Fibroblast of skin of right biceps (primary cell): ENCODE data around the gene PASK.
"Not testable (repeated sequence)": the region's sequence is repeated elsewhere in the genome, so short reads cannot be mapped to it uniquely, and the experiment has no call there.

Experiments used
- DNase-seq: peaks from one replicate; pipeline ENCODE4 v3.0.0-alpha.2; 2013

Gene PASK

GRCh38 chr2:241148891-241149674, at the start of gene PASK:
Gene PASK (minus strand): TSS chr2:241149472. CDS start chr2:241143032, 6,440 bp downstream.
- DNase-seq: peak; percentile 92

- DNase-seq: no peak
These were observed 49.4 kb upstream of the PASK start for GRCh38 chr2:241198381-241199279.

- DNase-seq: no peak
These were observed 48.7 kb upstream of the PASK start for GRCh38 chr2:241197947-241198346.

- DNase-seq: not testable (repeated sequence)
These were observed 48.0 kb upstream of the PASK start for GRCh38 chr2:241197246-241197645.

- no peak for DNase-seq
These were observed 46.3 kb upstream of the PASK start for GRCh38 chr2:241195506-241196130.

- no peak for DNase-seq
These were observed 45.5 kb upstream of the PASK start for GRCh38 chr2:241194811-241195210.

GRCh38 chr2:241193271-241193670, 44.0 kb upstream of the PASK start:
- no peak for DNase-seq

GRCh38 chr2:241191081-241191480, 41.8 kb upstream of the PASK start:
- no peak for DNase-seq

- no peak for DNase-seq
These were observed 41.2 kb upstream of the PASK start for GRCh38 chr2:241190291-241190981.

GRCh38 chr2:241189856-241190201, 40.6 kb upstream of the PASK start:
- no peak for DNase-seq

GRCh38 chr2:241189093-241189855, 40.0 kb upstream of the PASK start:
- no peak for DNase-seq

GRCh38 chr2:241188361-241189092, 39.3 kb upstream of the PASK start, which contains the start of gene ANO7:
Gene ANO7 (plus strand): TSS chr2:241188677. CDS start chr2:241190064, 1,387 bp downstream.
- no peak for DNase-seq

- no peak for DNase-seq
These were observed 38.6 kb upstream of the PASK start for GRCh38 chr2:241187918-241188234.

- no peak for DNase-seq
These were observed 38.0 kb upstream of the PASK start for GRCh38 chr2:241187101-241187917.

- no peak for DNase-seq
These were observed 36.7 kb upstream of the PASK start for GRCh38 chr2:241185961-241186360.

GRCh38 chr2:241184901-241185300, 35.6 kb upstream of the PASK start:
- DNase-seq: no peak

GRCh38 chr2:241183221-241183620, 33.9 kb upstream of the PASK start:
- no peak for DNase-seq

- DNase-seq: no peak
These were observed 33.4 kb upstream of the PASK start for GRCh38 chr2:241182531-241183133.

GRCh38 chr2:241182126-241182525, 32.9 kb upstream of the PASK start:
- DNase-seq: no peak

GRCh38 chr2:241180495-241180894, 31.2 kb upstream of the PASK start:
- DNase-seq: no peak
